Liver (tissue), 9 donors: ENCODE results near the gene OCA2. TPM values are rescaled to one million over a fixed set of nuclear protein-coding genes. Genes with fewer than 3 reads are reported as not detected.

Experiments
- DNase-seq: peaks from one replicate; pipeline ENCODE4 v3.0.0-alpha.2; 2017; ENCODE audit warnings: low spot score
- H3K27ac ChIP-seq, 2 donors: one replicate each; pipeline ENCODE4 v1.7.0; 2013; ENCODE audit warnings: inconsistent platforms in 2 of 2, low read length in 2 of 2, control low read depth in 1 of 2, low read depth in 1 of 2, mild to moderate bottlenecking in 1 of 2
- H3K27me3 ChIP-seq, 4 donors: one replicate each; pipeline versions ENCODE4 v1.6.1 to v1.7.0; 2013; ENCODE audit warnings: low read length in 3 of 4, inconsistent platforms in 1 of 4, mild to moderate bottlenecking in 1 of 4, moderate library complexity in 1 of 4; ENCODE audit not compliant: control insufficient read depth in 4 of 4, insufficient read depth in 4 of 4
- H3K36me3 ChIP-seq, 4 donors: one replicate each; pipeline versions ENCODE4 v1.6.1 to v1.7.0; 2013; ENCODE audit warnings: low read length in 3 of 4, mild to moderate bottlenecking in 3 of 4, low read depth in 1 of 4, moderate library complexity in 1 of 4; ENCODE audit not compliant: control insufficient read depth in 4 of 4, insufficient read depth in 3 of 4
- H3K4me1 ChIP-seq, 4 donors: one replicate each; pipeline versions ENCODE4 v1.6.1 to v1.7.0; 2013; ENCODE audit warnings: low read length in 3 of 4, mild to moderate bottlenecking in 3 of 4, moderate library complexity in 1 of 4; ENCODE audit not compliant: control insufficient read depth in 4 of 4, insufficient read depth in 4 of 4
- H3K4me3 ChIP-seq, 3 donors: one replicate each; pipeline versions ENCODE4 v1.6.1 to v1.7.0; 2013; ENCODE audit warnings: low read length in 3 of 3, control low read depth in 1 of 3, low read depth in 1 of 3, mild to moderate bottlenecking in 1 of 3
- H3K9ac ChIP-seq, 2 donors: one replicate each; pipeline ENCODE4 v1.7.0; 2013; ENCODE audit warnings: low read length in 2 of 2, mild to moderate bottlenecking in 2 of 2, moderate library complexity in 2 of 2, control low read depth in 1 of 2, low read depth in 1 of 2
- H3K9me3 ChIP-seq, 4 donors: one replicate each; pipeline versions ENCODE4 v1.6.1 to v1.7.0; 2013; ENCODE audit warnings: low read length in 3 of 4; ENCODE audit not compliant: control insufficient read depth in 4 of 4
- ATF3 ChIP-seq: IDR thresholded peaks from 2 replicates; pipeline ENCODE4 v1.6.1; 2016; ENCODE audit warnings: antibody characterized with exemption
- CTCF ChIP-seq: fragments of 150-350 bp; IDR thresholded peaks from 2 replicates; pipeline ENCODE4 v1.5.1; 2017; ENCODE audit warnings: improper control_type of control experiment, low read depth, low read length; ENCODE audit not compliant: missing input control
- EGR1 ChIP-seq, 2 donors: IDR thresholded peaks; 2 replicates each; pipeline ENCODE4 v1.6.1; 2016 to 2018; ENCODE audit warnings: antibody characterized with exemption in 2 of 2, low read depth in 2 of 2
- FOXA1 ChIP-seq: IDR thresholded peaks from 2 replicates; pipeline ENCODE4 v1.6.1; 2016; ENCODE audit warnings: antibody characterized with exemption
- FOXA2 ChIP-seq: IDR thresholded peaks from 2 replicates; pipeline ENCODE4 v1.6.1; 2016; ENCODE audit warnings: antibody characterized with exemption
- GABPA ChIP-seq, 2 donors: IDR thresholded peaks in 1 of 2; conservative IDR thresholded peaks in 1 of 2; 2 replicates each; pipeline ENCODE4 v1.6.1; 2016; ENCODE audit warnings: antibody characterized with exemption in 2 of 2, mild to moderate bottlenecking in 1 of 2, moderate library complexity in 1 of 2
- HNF4A ChIP-seq, 2 donors: conservative IDR thresholded peaks; 2 replicates each; pipeline ENCODE4 v1.6.1; 2016; ENCODE audit warnings: antibody characterized with exemption in 2 of 2, mild to moderate bottlenecking in 2 of 2
- HNF4G ChIP-seq: IDR thresholded peaks from 2 replicates; pipeline ENCODE4 v1.6.1; 2016; ENCODE audit warnings: antibody characterized with exemption
- JUND ChIP-seq, 2 donors: IDR thresholded peaks; 2 replicates each; pipeline ENCODE4 v1.6.1; 2016; ENCODE audit warnings: antibody characterized with exemption in 2 of 2
- MAX ChIP-seq: IDR thresholded peaks from 2 replicates; pipeline ENCODE4 v1.6.1; 2016; ENCODE audit warnings: antibody characterized with exemption
- NR2F2 ChIP-seq: IDR thresholded peaks from 2 replicates; pipeline ENCODE4 v1.6.1; 2016; ENCODE audit warnings: antibody characterized with exemption
- RAD21 ChIP-seq, 2 donors: IDR thresholded peaks; 2 replicates each; pipeline ENCODE4 v1.6.1; 2016; ENCODE audit warnings: antibody characterized with exemption in 2 of 2, mild to moderate bottlenecking in 2 of 2
- RXRA ChIP-seq, 2 donors: IDR thresholded peaks; 2 replicates each; pipeline ENCODE4 v1.6.1; 2017 to 2018; ENCODE audit warnings: antibody characterized with exemption in 2 of 2, mild to moderate bottlenecking in 1 of 2
- SP1 ChIP-seq: IDR thresholded peaks from 2 replicates; pipeline ENCODE4 v1.6.1; 2018; ENCODE audit warnings: antibody characterized with exemption, mild to moderate bottlenecking
- TAF1 ChIP-seq: conservative IDR thresholded peaks from 2 replicates; pipeline ENCODE4 v1.6.1; 2016; ENCODE audit warnings: antibody characterized with exemption, mild to moderate bottlenecking
- YY1 ChIP-seq: IDR thresholded peaks from 2 replicates; pipeline ENCODE4 v1.6.1; 2016; ENCODE audit warnings: antibody characterized with exemption, mild to moderate bottlenecking
- ZBTB33 ChIP-seq: IDR thresholded peaks from 2 replicates; pipeline ENCODE4 v1.6.1; 2016; ENCODE audit warnings: antibody characterized with exemption
- WGBS: extraction: QIAGEN DNeasy Blood & Tissue Kit; methylation state at CpG from one replicate; pipeline ENCODE4 v1.1.7; 2013; 5-methylcytosine and 5-hydroxymethylcytosine counted together
- polyA plus RNA-seq, 2 donors: library from polyadenylated mRNA; stranded (reverse) in 1 of 2; unstranded in 1 of 2; fragments of 200-250 nt in 1 of 2; fragments of >200 nt in 1 of 2; fragmentation: Nextera tagmentation in 1 of 2; extraction: Ambion mirVana in 1 of 2; gene quantifications; one replicate each; pipeline versions ENCODE4 v1.2.1 to v1.2.3, GENCODE V29; 2013 to 2015
- total RNA-seq, 2 donors: library from RNA; depleted of rRNA; stranded (reverse); fragments of >200 nt; gene quantifications; one replicate each; pipeline ENCODE4 v1.2.3, GENCODE V29; 2014
- TF ChIP-seq, protein P1 (sequence below): IDR thresholded peaks from 2 replicates; pipeline ENCODE4 v1.6.1; 2016; ENCODE audit warnings: antibody characterized with exemption, mild to moderate bottlenecking
- donor health status: healthy.
- donor health status: healthy.
- donor health status: healthy.
- donor health status: healthy.
- donor health status: healthy.

Gene OCA2
- total and polyA plus RNA-seq, 4 donors = 0.02 to 0.56 (median 0.15) TPM

DNA sequence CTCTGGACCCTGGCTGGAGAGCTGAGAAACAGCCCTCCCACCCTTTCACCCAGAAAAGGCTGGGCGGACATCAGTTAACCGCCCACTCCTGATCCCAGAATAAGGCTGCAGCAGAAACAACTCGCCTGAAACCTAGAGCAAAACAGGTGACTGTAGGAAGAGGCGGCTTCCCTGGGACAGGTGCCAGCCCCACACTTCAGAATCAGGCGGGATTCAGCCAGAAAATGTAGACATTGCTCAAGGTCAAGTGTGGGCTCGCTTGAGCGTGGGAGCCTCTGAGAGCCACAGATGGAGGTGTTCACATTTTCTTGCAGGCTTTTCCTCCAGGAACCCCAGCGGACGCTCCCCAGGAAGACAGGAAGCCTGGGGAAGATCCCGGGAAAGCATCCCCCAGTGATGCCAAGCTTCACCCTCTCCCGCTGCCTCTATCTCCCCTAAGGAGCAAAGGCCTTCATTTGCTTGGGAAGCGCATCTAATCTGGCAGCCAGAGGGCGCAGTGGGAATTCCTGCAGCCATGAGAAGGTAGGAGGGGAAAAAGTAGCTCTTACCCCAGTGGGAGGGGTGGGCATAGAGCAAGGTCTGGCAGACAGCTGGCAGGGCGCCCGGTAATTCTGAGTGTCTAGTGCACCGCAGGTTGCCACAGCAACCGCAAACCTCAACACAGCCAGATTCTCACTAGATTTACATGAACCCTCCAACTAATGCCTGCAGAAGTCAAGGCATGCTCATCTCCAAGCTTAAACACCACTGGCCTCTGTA lies 77.7 kb downstream of the OCA2 start:
- Histone ChIP-seq H3K4me1 (peaks cover 0 to 7% (median 1%) of the 10 kb centered on the region in 4 donors), H3K4me3 (no peak overlapping the region), H3K9ac (no peak overlapping the region), H3K27ac (no peak overlapping the region), H3K27me3 (no peaks in the 10 kb centered on the region), H3K36me3 (no peaks in the 10 kb centered on the region), H3K9me3 (no peaks in the 10 kb centered on the region)
- 43% methylated on average over 17 of the region's 17 CpGs for WGBS
- DNase-seq = peak; percentile 85
- peak; percentile 21 for TF ChIP-seq HNF4G
- TF ChIP-seq, protein P1, sequence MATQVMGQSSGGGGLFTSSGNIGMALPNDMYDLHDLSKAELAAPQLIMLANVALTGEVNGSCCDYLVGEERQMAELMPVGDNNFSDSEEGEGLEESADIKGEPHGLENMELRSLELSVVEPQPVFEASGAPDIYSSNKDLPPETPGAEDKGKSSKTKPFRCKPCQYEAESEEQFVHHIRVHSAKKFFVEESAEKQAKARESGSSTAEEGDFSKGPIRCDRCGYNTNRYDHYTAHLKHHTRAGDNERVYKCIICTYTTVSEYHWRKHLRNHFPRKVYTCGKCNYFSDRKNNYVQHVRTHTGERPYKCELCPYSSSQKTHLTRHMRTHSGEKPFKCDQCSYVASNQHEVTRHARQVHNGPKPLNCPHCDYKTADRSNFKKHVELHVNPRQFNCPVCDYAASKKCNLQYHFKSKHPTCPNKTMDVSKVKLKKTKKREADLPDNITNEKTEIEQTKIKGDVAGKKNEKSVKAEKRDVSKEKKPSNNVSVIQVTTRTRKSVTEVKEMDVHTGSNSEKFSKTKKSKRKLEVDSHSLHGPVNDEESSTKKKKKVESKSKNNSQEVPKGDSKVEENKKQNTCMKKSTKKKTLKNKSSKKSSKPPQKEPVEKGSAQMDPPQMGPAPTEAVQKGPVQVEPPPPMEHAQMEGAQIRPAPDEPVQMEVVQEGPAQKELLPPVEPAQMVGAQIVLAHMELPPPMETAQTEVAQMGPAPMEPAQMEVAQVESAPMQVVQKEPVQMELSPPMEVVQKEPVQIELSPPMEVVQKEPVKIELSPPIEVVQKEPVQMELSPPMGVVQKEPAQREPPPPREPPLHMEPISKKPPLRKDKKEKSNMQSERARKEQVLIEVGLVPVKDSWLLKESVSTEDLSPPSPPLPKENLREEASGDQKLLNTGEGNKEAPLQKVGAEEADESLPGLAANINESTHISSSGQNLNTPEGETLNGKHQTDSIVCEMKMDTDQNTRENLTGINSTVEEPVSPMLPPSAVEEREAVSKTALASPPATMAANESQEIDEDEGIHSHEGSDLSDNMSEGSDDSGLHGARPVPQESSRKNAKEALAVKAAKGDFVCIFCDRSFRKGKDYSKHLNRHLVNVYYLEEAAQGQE = no peak
- no peak for TF ChIP-seq MAX
- peak; percentile 77 to 81 for TF ChIP-seq RAD21 (IDR thresholded peaks at IDR 0.05)
- peak; percentile 19 for TF ChIP-seq YY1
- peak; percentile 60 for TF ChIP-seq CTCF
- TF ChIP-seq NR2F2 = no peak
- TF ChIP-seq TAF1 = no peak
- TF ChIP-seq FOXA1 = no peak
- no peak for TF ChIP-seq ATF3
- TF ChIP-seq RXRA (IDR thresholded peaks at IDR 0.05) = peak in 1 of 2 donors; percentile 32
- no peak for TF ChIP-seq JUND (IDR thresholded peaks at IDR 0.05)
- no peak for TF ChIP-seq FOXA2
- TF ChIP-seq SP1 = no peak
- TF ChIP-seq HNF4A (conservative IDR thresholded peaks at IDR 0.05) = peak; percentile 60 to 74
- TF ChIP-seq GABPA (IDR thresholded peaks at IDR 0.05 in 1 of 2, conservative IDR thresholded peaks at IDR 0.05 in 1 of 2) = no peak
- TF ChIP-seq EGR1 (IDR thresholded peaks at IDR 0.05; ENCODE audit: low read depth in 2 of 2) = no peak
- no peak for TF ChIP-seq ZBTB33
